Ishikawa (cell line): ENCODE measurements around the gene MEFV.

Experiments used
- CEBPB ChIP-seq: IDR thresholded peaks from 2 replicates; pipeline ENCODE4 v1.6.1; 2012
- CREB1 ChIP-seq: IDR thresholded peaks from 2 replicates; pipeline ENCODE4 v1.6.1; 2012; ENCODE audit warnings: low read depth
- EGR1 ChIP-seq: IDR thresholded peaks from 2 replicates; pipeline ENCODE4 v1.6.1; 2012
- EP300 ChIP-seq: IDR thresholded peaks from 2 replicates; pipeline ENCODE4 v1.6.1; 2012; ENCODE audit warnings: borderline replicate concordance
- FOXM1 ChIP-seq: IDR thresholded peaks from 2 replicates; pipeline ENCODE4 v1.6.1; 2012; ENCODE audit warnings: low read depth, borderline replicate concordance
- MAX ChIP-seq: IDR thresholded peaks from 2 replicates; pipeline ENCODE4 v1.6.1; 2012
- RAD21 ChIP-seq: IDR thresholded peaks from 2 replicates; pipeline ENCODE4 v1.6.1; 2012; ENCODE audit warnings: low read depth
- REST ChIP-seq: IDR thresholded peaks from 2 replicates; pipeline ENCODE4 v1.6.1; 2012; ENCODE audit warnings: low read depth, mild to moderate bottlenecking
- TAF1 ChIP-seq: IDR thresholded peaks from 2 replicates; pipeline ENCODE4 v1.6.1; 2012; ENCODE audit warnings: low read depth, mild to moderate bottlenecking
- TCF12 ChIP-seq: IDR thresholded peaks from 2 replicates; pipeline ENCODE4 v1.6.1; 2012; ENCODE audit warnings: low read depth
- TEAD4 ChIP-seq: IDR thresholded peaks from 2 replicates; pipeline ENCODE4 v1.6.1; 2012
- YY1 ChIP-seq: IDR thresholded peaks from 2 replicates; pipeline ENCODE4 v1.6.1; 2012; ENCODE audit warnings: low read depth

- TF ChIP-seq EP300, result no peak
- no peak for TF ChIP-seq TAF1
- no peak for TF ChIP-seq FOXM1
- no peak for TF ChIP-seq TCF12
- no peak for TF ChIP-seq REST
- no peak for TF ChIP-seq YY1
- TF ChIP-seq MAX, result no peak
- TF ChIP-seq RAD21, result no peak
- no peak for TF ChIP-seq CEBPB
- TF ChIP-seq CREB1, result no peak
- no peak for TF ChIP-seq EGR1
- no peak for TF ChIP-seq TEAD4
Observed at GRCh38 chr16:3282103-3282729, 25.8 kb upstream of the MEFV start.
